Measurements from ENCODE around the gene EID1.
"Not testable (repeated sequence)": the region's sequence is repeated elsewhere in the genome, so short reads cannot be mapped to it uniquely, and the experiment has no call there.

EID1 gene

DNA sequence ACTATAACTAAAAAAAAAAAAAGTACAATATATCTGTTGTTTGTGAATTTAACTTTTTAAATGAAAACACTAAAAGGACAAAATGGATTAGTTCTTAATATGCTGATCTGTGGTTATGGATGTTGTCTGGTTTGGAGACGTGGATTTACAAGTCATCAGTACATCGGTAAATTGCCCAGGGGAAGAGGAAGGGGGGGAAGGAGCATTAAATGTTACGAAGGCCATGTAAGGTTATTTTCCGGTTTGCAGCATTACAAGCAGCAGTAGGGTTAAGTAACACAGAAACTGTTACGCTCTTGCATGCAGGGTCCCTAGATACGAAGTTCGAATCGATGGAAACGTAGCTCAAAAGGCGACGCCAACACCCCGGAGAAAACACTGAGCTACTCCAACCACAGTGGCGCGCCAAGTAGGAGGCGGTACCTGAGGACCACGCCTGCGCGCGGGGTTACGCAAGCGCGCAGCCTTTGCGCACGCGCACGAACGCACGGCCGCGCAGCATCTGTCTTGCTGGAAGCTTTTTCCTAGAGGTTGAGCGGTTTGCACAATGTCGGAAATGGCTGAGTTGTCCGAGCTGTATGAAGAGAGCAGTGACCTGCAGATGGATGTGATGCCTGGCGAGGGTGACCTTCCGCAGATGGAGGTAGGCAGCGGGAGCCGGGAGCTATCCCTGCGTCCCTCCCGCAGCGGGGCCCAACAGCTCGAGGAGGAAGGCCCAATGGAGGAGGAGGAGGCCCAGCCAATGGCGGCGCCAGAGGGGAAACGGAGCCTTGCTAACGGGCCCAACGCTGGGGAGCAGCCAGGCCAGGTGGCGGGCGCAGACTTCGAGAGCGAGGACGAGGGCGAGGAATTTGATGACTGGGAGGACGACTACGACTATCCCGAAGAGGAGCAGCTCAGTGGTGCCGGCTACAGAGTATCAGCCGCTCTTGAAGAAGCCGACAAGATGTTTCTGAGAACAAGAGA is at the start of gene EID1:
Gene EID1 (plus strand): TSS at position 505 of the 966 bp plus-strand sequence. CDS start 43 bp downstream, at position 548.
- Histone ChIP-seq H3K27ac (peak within 1 kb of the TSS; percentile 48 to 91 (median 87)), H3K4me3 (peak within 1 kb of the TSS; percentile 49 to 92 (median 77))

GRCh38 chr15:48828471-48828870 is 49.5 kb upstream of the EID1 start:
- Histone ChIP-seq H3K27ac (no peak overlapping the region), H3K4me3 (no peak overlapping the region)

- Histone ChIP-seq H3K27ac (no peak overlapping the region), H3K4me3 (no peak overlapping the region)
Observed at GRCh38 chr15:48828906-48829305, 49.0 kb upstream of the EID1 start.

DNA sequence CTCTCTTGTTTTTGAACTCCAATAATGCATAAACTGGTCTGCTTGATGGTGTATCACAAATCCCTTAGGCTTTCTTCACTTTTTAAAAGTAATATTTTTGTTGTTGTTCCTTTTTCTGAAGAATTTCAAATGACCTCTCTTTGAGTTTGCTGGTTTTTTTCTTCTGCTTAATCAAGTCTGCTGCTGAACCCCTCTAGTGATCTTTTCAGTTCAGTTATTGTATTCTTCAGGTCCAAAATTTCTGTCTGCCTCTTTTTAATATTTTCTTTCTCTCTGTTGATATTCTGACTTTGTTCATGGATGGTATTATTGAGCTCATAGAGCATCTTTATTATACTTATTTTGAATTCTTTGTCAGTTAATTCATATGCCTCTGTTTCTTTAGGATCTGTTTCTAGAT is 45.3 kb upstream of the EID1 start:
- Histone ChIP-seq H3K27ac (no peak overlapping the region), H3K4me3 (no peak overlapping the region)

- Histone ChIP-seq H3K4me3 (no peak overlapping the region), H3K27ac (no peak overlapping the region)
Observed at GRCh38 chr15:48833526-48834239, 44.3 kb upstream of the EID1 start.

DNA sequence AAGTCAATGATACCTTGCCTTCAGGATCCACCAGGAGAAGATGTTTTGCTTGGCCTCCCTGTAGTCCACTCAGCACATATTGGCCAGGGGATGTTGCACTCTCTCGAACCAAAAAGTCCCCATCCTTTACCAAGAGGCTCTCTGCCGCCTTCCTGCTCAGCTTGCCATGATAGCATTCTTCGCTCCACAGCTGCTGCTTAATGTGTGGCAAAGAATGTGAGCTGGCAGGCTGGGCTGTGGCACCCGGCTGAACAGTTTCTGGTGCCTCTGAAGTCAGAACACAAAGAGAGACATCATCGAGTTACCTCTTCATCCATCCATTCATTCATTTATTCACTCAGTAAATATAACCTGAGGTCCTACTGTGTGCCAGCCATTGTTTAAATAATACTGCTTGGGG is 43.2 kb upstream of the EID1 start:
- no peak overlapping the region for H3K4me3 ChIP-seq

GRCh38 chr15:48842501-48842900 is 35.4 kb upstream of the EID1 start:
- H3K4me3 ChIP-seq, result no peak overlapping the region
- no peak overlapping the region for H3K27ac ChIP-seq

More for the DNA sequence above, 43.2 kb upstream of the EID1 start:
- no peak overlapping the region for H3K27ac ChIP-seq

GRCh38 chr15:48845123-48845522 is 32.8 kb upstream of the EID1 start:
- Histone ChIP-seq H3K27ac (no peak overlapping the region), H3K4me3 (no peak overlapping the region)

DNA sequence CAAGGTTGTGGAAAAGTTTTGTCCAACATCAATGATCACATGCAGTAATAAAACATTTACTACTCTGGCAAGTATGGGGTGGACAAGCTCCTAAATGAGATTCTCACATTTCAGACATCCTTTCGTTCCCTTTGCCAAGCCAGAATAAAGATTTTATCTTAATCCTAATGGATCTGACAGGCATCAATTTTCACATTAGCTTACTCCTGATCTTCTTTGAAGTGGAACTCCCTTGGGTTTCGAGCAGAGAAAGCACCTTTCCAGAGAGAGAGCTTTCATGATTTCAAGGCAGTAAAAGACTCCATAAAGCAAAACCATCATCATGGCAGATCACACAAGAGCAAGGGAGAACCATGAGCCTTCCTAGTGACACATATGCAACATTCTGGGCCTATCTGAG is 27.3 kb upstream of the EID1 start:
- no peak overlapping the region for H3K4me3 ChIP-seq
- no peak overlapping the region for H3K27ac ChIP-seq

- H3K4me3 ChIP-seq, result no peak overlapping the region
- H3K27ac ChIP-seq, result no peak overlapping the region
Observed at GRCh38 chr15:48851956-48852355, 26.0 kb upstream of the EID1 start.

DNA sequence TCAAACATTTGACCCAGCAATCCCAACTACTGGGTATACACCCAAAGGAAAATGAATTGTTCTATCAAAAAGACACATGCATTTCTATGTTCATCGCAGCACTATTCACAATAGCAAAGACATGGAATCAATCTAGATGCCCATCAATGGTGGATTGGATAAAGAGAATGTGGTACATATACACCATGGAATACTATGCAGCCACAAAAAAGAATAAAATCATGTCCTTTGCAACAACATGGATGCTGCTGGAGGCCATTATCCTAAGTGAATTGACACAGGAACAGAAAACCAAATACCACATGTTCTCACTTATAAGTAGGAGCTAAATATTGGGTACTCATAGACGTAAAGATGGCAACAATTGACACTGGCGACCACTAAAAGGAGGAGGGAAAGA is 23.5 kb upstream of the EID1 start:
- H3K4me3 ChIP-seq, H3K27ac ChIP-seq: not testable (repeated sequence)

DNA sequence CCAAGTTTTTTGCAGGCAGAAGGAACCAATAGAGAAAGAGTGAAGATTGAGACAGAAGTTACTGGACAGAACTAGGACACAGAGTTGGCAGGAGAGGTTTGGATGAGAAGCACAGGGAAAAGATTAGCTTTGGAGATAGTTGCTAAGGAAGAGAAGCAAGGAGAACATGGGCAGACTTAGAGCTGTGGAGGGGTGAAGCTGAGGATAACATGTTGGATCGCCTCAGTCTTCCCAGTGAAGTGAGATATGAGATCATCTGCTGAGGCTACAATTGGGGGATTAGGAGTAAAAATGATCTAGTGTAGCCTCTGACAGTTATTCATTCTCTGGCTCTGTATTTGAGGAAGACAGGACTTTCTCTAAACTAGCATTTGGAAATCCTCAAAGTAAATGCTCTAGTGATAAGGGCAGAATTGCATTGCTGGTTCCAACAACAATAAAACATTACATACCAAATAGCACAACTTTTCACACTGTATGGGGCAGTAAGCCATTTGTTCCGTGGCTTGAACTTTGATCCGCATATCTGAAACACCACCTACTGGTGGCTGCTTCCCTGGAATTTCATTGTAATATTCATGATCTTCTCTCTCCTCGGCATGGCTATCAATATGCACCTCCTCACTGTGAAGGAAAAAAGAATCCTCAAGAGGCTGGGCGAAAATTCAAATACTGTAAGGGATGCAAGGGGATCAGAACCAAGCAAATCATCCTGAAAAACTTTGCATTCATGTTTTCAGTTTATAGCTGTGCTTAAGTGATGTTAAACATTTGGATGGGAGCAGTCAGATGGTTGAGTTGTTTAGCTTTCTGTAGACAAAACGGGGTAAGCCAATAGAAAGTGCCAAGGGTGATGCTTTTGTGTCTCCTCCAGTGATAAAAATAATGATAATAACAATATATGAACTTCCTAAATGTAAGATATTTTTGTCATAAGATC is 22.2 kb upstream of the EID1 start:
- H3K27ac ChIP-seq, result no peak overlapping the region
- H3K4me3 ChIP-seq, result no peak overlapping the region

DNA sequence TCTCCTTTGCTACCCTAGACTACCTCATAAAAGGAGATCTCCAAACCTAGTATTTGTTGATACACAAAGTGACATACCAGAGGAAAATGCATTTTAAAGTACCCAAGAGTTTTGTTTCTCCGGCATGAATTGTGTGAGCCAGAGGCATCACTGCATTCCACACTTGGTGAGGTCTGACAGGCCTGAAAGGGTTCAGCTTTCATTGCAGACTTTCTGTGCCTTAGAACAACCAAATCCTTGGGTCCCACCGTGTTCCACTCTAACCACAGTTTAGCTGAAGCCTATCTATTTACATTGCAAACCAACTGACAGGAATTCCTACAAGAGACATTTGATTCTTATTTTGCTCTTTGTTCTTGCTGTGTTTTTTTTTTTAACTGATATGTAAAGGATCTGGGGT is 21.0 kb upstream of the EID1 start:
- Histone ChIP-seq H3K4me3 (no peak overlapping the region), H3K27ac (peak overlapping the region in 1 of 21 experiments; percentile 15)

- Histone ChIP-seq H3K4me3 (no peak overlapping the region), H3K27ac (no peak overlapping the region)
Observed at GRCh38 chr15:48858401-48858800, 19.5 kb upstream of the EID1 start.

GRCh38 chr15:48859426-48859825 is 18.5 kb upstream of the EID1 start:
- Histone ChIP-seq H3K4me3 (no peak overlapping the region), H3K27ac (no peak overlapping the region)

DNA sequence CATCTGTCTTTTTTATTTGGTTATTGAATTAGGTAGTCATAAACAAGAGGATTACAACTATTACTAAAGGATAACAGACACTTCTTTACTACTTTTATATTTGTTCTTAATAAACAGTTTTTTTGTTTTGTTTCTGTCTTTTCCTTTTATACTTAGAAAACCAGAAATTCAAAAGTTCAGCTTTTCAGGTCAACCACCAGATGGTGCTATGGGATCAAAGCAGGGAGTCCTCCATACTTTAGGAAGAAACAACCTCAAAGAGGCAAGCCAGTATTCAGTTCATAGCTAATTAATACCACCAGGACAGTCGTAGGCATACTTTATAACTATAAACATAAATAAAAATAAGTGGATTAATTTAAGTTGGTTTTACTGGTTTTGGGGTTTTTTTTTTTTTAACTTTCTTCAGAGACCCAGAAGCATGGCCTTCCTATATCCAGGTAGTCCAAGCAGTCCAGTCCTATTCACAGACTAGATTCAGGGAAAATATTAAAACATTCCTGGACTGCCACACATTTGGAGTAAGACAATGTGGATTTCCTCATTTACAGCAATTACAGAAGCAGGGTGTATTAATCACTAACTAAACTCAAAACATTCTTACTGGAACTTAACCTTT is 16.0 kb upstream of the EID1 start:
- Histone ChIP-seq H3K27ac (no peak overlapping the region), H3K4me3 (no peak overlapping the region)

DNA sequence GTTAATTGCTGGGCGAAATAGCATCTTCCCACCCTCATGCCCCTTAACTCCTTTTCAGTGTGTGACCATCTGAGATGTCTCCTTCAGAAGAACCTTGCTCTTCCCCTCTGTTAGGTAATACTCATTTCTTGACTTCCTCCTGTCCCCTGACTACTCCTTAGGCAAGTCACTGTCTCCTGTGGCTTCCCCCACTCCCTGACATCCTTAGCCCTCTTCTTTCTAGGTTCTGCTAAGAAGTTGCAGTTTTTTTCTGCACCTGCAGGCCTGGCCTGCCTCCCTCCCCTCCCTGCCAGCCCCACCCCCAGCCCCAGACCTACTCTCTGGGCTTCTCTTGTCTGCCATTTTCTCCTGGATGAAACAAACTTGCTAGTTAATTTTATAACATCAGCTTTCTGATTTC is 15.2 kb upstream of the EID1 start:
- H3K4me3 ChIP-seq, result no peak overlapping the region
- no peak overlapping the region for H3K27ac ChIP-seq

DNA sequence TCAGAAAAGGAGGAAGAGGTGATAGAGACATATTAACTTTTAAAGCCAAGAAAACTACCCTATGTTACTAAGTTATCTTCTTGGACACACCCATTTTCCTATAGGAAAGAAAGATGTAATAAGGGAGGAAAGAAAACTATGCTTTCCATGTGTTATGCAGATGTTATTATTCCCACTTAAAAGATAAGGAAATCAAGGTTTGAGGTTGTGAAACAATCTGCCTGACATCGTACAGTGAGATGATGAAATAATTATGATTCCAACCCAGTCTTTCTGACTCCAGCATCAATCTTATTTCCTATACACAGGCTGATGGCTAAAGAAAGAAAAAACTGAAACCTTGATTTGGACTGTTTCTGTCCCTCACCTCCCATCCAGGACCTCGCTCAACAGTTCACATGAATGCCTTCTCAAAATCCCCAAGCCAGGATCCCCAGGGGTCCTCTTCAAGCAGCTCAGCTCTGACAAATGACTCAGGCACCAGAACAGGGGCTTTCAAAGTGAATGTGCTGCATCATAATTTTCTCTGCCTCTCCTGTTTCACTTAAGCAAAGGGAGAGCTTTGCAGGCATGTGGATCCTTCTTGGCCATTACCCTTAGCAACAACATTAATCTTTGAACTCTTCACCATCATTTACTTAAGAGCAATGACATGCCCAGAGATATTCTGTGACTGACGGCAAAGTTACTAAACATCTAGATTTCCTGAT is 12.4 kb upstream of the EID1 start:
- no peak overlapping the region for H3K4me3 ChIP-seq
- no peak overlapping the region for H3K27ac ChIP-seq

GRCh38 chr15:48866141-48866563 is 11.8 kb upstream of the EID1 start:
- Histone ChIP-seq H3K27ac (no peak overlapping the region), H3K4me3 (no peak overlapping the region)

Data from skin epidermis (tissue), 12 donors.